Left kidney (tissue), 8 donors: ENCODE measurements around the gene OR2T33. TPM values are rescaled to one million over a fixed set of nuclear protein-coding genes. Genes with fewer than 3 reads are reported as not detected.
"Not testable (repeated sequence)": the region's sequence is repeated elsewhere in the genome, so short reads cannot be mapped to it uniquely, and the experiment has no call there.

Experiments
- DNase-seq: peaks from one replicate; pipeline ENCODE4 v3.0.0-alpha.2; 2013
- long read RNA-seq, 8 donors: transcript quantifications; one replicate each; lab custom pipeline, GENCODE V29; 2026
- polyA plus RNA-seq: library from polyadenylated mRNA; unstranded; fragments of 120-200 nt; gene quantifications from one replicate; pipeline ENCODE4 v1.2.1, GENCODE V29; 2013; ENCODE audit not compliant: insufficient read length

The OR2T33 gene, protein sequence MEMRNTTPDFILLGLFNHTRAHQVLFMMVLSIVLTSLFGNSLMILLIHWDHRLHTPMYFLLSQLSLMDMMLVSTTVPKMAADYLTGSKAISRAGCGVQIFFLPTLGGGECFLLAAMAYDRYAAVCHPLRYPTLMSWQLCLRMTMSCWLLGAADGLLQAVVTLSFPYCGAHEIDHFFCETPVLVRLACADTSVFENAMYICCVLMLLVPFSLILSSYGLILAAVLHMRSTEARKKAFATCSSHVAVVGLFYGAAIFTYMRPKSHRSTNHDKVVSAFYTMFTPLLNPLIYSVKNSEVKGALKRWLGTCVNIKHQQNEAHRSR
- polyA plus RNA-seq: not detected
- long read RNA-seq, donor 1: 0 reads
- long read RNA-seq, donor 2: 0 reads
- long read RNA-seq, donor 3: 0 reads
- long read RNA-seq, donor 4: 0 reads
- long read RNA-seq, donor 5: 0 reads
- long read RNA-seq, donor 6: 0 reads
- long read RNA-seq, donor 7: 0 reads
- long read RNA-seq, donor 8: 0 reads

GRCh38 chr1:248277876-248278275 lies at the start of gene OR2T33:
TSS of gene OR2T33 (minus strand) at chr1:248277976. CDS start at chr1:248273814, 4,162 bp downstream.
- DNase-seq: no peak

DNA sequence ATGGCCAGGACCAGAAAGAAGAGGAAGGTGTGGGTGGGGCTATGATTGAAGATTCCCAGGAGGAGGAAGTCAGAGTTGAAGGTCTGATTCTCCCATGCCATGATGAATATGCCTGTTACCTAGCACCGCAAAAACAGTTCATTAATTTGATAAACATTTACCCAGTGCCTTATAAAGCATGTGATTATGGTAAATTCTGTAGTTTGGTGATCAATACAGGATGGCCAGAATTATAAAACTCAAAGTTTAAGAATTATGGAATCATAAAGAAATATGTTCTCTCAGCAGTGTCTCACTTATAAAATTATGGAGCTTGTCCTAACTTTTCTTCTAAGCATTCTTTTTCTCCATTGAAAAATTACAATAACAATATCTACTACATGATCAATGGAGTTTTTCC lies 46.7 kb upstream of the OR2T33 start, which contains the start of gene OR2M7:
Gene OR2M7 (minus strand): TSS at position 101 of the 400 bp plus-strand sequence. CDS start 0 bp downstream, at position 101.
- DNase-seq: no peak

DNA sequence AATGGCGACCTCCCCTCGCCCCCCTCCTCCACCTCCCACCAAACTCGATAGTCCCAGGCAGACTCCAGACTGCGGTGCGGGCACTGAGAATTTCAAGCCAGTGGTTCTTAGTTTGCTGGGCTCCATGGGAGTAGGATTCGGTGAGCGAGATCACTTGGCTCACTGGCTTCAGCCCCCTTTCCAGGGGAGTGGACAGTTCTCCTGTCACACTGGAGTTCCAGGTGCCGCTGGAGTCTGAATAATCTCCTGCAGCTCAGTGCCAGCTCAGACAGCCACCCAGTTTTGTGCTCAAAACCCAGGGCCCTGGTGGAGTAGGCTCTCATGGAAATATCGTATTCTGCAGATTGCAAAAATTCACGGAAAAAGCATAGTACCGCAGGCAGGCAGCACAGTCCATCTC lies 39.0 kb upstream of the OR2T33 start:
- no peak for DNase-seq

DNA sequence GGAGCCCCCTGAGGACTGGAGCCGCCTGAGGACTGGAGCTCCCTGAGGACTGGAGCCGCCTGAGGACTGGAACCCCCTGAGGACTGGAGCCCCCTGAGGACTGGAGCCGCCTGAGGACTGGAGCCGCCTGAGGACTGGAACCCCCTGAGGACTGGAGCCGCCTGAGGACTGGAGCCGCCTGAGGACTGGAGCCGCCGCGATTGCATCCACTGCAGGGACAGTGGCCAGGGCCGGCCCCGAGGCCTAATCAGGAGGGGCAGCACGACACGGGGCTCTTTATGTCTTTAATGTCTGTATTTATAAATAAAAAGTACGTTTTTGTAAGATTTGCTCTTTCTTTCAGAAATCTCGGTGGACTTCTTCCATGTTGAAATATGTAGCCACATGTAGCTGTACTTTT lies 29.0 kb upstream of the OR2T33 start:
- DNase-seq: not testable (repeated sequence)

- DNase-seq: no peak
Observed at GRCh38 chr1:248306103-248306502, 28.3 kb upstream of the OR2T33 start.

- not testable (repeated sequence) for DNase-seq
Observed at GRCh38 chr1:248305672-248306071, 27.9 kb upstream of the OR2T33 start.

GRCh38 chr1:248303324-248303723 lies 25.5 kb upstream of the OR2T33 start, which contains the start of gene OR2T12:
TSS of gene OR2T12 (minus strand) at chr1:248303424. CDS start at chr1:248295578, 7,846 bp downstream.
- no peak for DNase-seq

DNA sequence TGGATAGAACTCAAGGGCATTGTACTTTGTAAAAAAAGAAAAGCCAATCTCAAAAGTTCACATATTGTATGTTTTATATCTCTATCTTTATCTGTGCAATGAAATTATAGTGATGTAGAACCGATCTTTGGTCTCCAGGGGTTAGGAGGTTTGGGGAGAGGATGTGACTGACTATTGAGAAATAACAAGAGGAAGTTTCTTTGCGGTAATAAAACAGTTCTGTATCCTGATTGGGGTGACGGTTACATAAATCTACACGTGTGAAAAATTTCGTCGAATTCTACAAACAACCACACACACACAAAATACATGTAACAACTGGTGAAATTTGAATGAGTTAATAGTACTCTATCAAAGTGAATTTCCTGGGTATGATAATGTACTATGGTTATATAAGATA lies 10.6 kb upstream of the OR2T33 start:
- DNase-seq: no peak

- DNase-seq: not testable (repeated sequence)
Observed at GRCh38 chr1:248273225-248273624, 4.6 kb downstream of the OR2T33 start.

GRCh38 chr1:248268178-248268577 lies 9.6 kb downstream of the OR2T33 start:
- DNase-seq: no peak

GRCh38 chr1:248259309-248259708 lies 18.5 kb downstream of the OR2T33 start:
- not testable (repeated sequence) for DNase-seq

DNA sequence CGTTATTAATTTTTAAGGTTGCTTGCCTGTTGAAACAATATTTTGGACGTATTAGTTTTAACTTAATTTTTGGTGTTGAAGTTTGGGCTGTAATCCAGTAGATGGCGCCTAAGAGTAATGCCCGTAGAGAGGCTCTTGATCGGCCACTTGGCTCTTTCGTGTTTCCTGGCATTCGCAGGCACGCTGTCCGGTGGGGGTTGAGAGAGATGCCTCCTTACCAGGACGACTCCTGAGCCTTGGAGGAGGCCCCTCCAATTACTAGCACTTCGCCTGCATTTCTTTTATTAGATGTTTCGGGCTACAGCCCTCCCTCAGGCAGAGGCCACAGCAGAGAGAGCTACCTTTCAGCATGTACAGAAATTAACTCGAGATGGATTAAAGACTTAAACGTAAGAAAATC lies 34.6 kb downstream of the OR2T33 start:
- DNase-seq: peak; percentile 21

DNA sequence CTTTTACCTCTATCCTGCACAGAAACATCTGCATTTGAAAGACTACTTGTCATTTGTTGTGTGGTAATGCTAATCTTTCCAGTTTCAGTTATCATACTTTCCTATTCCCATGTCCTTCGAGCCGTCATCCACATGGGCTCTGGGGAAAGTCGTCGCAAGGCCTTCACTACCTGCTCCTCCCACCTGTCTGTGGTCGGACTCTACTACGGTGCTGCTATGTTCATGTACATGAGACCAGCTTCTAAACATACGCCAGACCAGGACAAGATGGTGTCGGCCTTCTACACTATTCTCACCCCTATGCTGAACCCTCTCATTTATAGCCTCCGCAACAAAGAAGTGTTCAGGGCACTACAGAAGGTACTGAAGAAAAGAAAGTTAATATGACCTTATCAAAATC lies 38.3 kb downstream of the OR2T33 start:
- DNase-seq: no peak

- no peak for DNase-seq
Observed at GRCh38 chr1:248231117-248231516, 46.7 kb downstream of the OR2T33 start, which contains the start of gene OR2M4. TSS of gene OR2M4 (plus strand) at chr1:248231417. CDS start at chr1:248238929, 7,512 bp downstream.

DNA sequence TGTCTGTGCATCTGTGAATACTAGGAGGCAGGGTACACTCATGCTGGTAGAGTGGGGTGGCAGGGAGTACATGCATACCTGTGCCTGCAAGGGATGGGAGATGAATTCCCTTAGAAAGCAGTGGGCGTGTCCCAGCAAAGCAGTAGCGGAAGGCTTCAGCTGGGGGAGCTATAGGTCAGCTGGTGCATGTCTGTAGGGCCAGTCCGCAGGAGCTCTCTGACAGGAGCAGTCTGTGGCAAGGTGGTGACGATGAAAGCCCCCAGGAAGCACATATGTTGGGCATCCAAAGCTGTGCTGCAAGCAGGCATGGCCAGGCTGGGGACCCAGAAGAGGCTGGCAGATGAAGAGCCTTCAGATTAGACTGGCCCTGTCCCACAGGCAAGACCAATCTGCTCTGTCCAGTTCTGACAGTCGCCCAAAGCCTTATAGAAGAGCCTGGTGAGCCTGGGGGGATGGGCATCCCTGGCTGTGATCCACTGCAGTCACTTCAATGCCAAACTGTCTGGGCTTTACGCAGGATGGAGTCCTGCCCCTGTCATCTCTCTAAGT lies 48.3 kb downstream of the OR2T33 start:
- no peak for DNase-seq

DNA sequence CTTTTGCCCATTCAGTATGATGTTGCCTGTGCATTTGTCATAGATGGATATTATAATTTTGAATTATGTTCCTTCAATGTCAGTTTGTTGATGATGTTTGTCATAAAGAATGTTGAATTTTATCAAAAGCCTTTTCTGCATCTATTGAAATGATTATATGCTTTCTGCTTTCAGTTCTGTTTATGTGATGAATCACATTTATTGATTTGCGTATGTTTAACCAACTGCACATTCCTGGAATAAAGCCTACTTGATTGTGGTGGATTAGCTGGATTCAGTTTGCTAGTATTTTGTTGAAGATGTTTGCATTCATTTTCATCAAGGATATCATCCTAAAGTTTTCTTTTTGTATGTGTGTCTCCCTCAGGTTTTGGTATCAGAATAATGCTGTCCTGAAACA lies 52.2 kb downstream of the OR2T33 start:
- no peak for DNase-seq

Other genes starting within 250 kb of the OR2T33 start
- 0.13 TPM for gene OR2L2, start 247.9 kb downstream of the OR2T33 start, polyA plus RNA-seq
- not detected for gene OR2L3, start 231.1 kb downstream of the OR2T33 start, polyA plus RNA-seq
- gene OR2L13, start 182.8 kb downstream of the OR2T33 start, polyA plus RNA-seq: not detected
- gene OR2M5, start 132.8 kb downstream of the OR2T33 start, polyA plus RNA-seq: not detected
- gene OR2M2, start 103.2 kb downstream of the OR2T33 start, polyA plus RNA-seq: not detected
- gene OR2M3, start 80.7 kb downstream of the OR2T33 start, polyA plus RNA-seq: 0.08 TPM
- 0.07 TPM for gene OR2M4, start 46.6 kb downstream of the OR2T33 start, polyA plus RNA-seq
- gene OR2T12, start 25.4 kb upstream of the OR2T33 start, polyA plus RNA-seq: 0.07 TPM
- not detected for gene OR2M7, start 46.6 kb upstream of the OR2T33 start, polyA plus RNA-seq
- gene OR14C36, start 70.8 kb upstream of the OR2T33 start, polyA plus RNA-seq: not detected
- not detected for gene OR2T4, start 83.7 kb upstream of the OR2T33 start, polyA plus RNA-seq
- not detected for gene OR2T6, start 97.8 kb upstream of the OR2T33 start, polyA plus RNA-seq
- gene OR2T1, start 125.1 kb upstream of the OR2T33 start, polyA plus RNA-seq: not detected
- gene OR2T2, start 167.7 kb upstream of the OR2T33 start, polyA plus RNA-seq: not detected
- gene OR2T3, start 195.4 kb upstream of the OR2T33 start, polyA plus RNA-seq: not detected
- gene OR2T5, start 210.6 kb upstream of the OR2T33 start, polyA plus RNA-seq: not detected
- gene OR2G6, start 230.1 kb upstream of the OR2T33 start, polyA plus RNA-seq: 0.03 TPM